ENCODE measurements around the gene NIBAN1. TPM values are rescaled to one million over a fixed set of nuclear protein-coding genes. Genes with fewer than 3 reads are reported as not detected.

Gene NIBAN1, protein sequence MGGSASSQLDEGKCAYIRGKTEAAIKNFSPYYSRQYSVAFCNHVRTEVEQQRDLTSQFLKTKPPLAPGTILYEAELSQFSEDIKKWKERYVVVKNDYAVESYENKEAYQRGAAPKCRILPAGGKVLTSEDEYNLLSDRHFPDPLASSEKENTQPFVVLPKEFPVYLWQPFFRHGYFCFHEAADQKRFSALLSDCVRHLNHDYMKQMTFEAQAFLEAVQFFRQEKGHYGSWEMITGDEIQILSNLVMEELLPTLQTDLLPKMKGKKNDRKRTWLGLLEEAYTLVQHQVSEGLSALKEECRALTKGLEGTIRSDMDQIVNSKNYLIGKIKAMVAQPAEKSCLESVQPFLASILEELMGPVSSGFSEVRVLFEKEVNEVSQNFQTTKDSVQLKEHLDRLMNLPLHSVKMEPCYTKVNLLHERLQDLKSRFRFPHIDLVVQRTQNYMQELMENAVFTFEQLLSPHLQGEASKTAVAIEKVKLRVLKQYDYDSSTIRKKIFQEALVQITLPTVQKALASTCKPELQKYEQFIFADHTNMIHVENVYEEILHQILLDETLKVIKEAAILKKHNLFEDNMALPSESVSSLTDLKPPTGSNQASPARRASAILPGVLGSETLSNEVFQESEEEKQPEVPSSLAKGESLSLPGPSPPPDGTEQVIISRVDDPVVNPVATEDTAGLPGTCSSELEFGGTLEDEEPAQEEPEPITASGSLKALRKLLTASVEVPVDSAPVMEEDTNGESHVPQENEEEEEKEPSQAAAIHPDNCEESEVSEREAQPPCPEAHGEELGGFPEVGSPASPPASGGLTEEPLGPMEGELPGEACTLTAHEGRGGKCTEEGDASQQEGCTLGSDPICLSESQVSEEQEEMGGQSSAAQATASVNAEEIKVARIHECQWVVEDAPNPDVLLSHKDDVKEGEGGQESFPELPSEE
- 10 to 100 TPM; 10.1 to 11.0 TPM for total RNA-seq

DNA sequence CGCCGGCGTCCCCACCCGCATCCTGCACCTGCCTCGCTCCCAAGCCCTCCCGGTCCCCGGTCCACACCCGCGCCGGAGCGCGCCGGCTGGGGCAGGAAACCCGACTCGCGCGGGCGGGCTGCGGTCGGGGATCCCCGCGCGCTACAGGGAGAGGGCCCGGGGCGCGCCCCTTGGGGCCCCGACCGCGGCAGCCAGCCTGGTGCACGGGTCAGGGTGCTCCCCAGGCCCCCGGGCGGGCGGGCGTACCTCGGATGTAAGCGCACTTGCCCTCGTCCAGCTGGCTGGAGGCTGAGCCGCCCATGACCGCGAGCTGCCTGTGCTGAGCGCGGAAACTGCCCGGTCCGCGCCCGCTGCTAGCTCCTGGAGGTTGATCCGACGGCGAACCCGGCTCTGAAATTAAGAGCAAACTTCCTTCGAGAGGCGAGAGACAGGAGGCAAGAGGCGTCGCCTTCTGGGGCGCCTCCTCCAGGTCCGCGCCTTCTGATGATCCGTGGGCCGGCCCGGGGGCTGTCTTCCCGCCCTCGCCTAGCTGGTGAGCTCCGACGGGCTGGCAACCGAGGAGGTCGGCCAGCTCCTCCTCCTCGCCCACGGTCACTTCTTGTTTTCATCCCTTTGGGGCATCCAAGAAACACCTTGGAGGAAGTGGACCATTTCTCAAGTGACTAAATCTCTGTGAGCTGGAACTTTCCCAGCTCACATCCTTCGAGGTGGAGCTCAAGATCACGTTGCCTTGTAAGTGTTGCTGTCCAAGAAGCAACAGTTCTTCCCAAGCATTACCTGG, at the start of gene NIBAN1:
Gene NIBAN1, minus strand, starts transcription at position 453 of the 781 bp plus-strand sequence. Its CDS starts 152 bp downstream, at position 301.
- POLR2A ChIA-PET = interaction anchor here (0.8 to 3.7 kb wide), 13 partner anchors 10 to 342 kb away, joined by 3 to 23 read pairs (median 4); partner anchors contain the start of gene EDEM3

DNA sequence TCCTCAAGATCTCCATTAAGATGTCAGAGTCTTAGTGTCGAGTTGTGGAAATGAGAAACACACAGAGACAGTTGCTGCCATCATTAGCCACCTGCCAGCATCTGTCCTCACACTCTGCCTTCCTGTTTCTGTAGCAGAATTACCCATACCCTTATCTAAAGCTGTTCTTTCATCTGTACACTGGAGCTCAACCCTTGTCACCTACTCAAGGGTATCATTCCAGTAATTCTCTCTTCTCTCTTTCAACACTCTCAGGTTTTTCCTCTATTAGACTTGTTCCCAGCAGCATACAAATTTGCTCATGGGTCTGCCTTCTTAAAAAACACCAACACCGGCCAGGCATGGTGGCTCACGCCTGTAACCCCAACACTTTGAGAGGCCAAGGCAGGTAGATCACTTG, 43.7 kb upstream of the NIBAN1 start:
- H3K36me3 Mint-ChIP-seq (ENCODE audit: low read depth) = no peaks in the 10 kb centered on the region
- intact Hi-C loops (cut with micrococcal nuclease) = no loop called here
- no peak for DNase-seq
- H3K9me3 Mint-ChIP-seq = no peaks in the 10 kb centered on the region
- no peak for TF ChIP-seq CTCF (IDR thresholded peaks at IDR 0.05)
- no peaks in the 10 kb centered on the region for H3K27me3 Mint-ChIP-seq
- no peak overlapping the region for H3K4me3 Mint-ChIP-seq
- CTCF ChIA-PET = no interaction called here
- POLR2A ChIA-PET = no interaction called here
- no peaks in the 10 kb centered on the region for H3K4me1 Mint-ChIP-seq (ENCODE audit: low read depth)
- no peak for ATAC-seq
- H3K27ac Mint-ChIP-seq = no peak overlapping the region

More for the DNA sequence above, at the start of gene NIBAN1:
- Mint-ChIP-seq H3K4me1 (ENCODE audit: low read depth) (peaks cover 45% of the 10 kb centered on the region), H3K36me3 (ENCODE audit: low read depth) (peaks cover 3% of the 10 kb centered on the region), H3K27me3 (peaks cover 22% of the 10 kb centered on the region), H3K27ac (peak within 1 kb of the TSS; percentile 98), H3K4me3 (peak within 1 kb of the TSS; percentile 80), H3K9me3 (no peaks in the 10 kb centered on the region)
- CTCF ChIA-PET = interaction anchor here (0.7 to 7.7 kb wide), 5 partner anchors 8 to 696 kb away, joined by 3 to 65 read pairs (median 8); no protein-coding TSS in a partner anchor
- intact Hi-C loops (cut with micrococcal nuclease) = no loop called here
- ATAC-seq (peak; percentile 74), DNase-seq (peak; percentile 80)
- no peak for TF ChIP-seq CTCF (IDR thresholded peaks at IDR 0.05)

DNA sequence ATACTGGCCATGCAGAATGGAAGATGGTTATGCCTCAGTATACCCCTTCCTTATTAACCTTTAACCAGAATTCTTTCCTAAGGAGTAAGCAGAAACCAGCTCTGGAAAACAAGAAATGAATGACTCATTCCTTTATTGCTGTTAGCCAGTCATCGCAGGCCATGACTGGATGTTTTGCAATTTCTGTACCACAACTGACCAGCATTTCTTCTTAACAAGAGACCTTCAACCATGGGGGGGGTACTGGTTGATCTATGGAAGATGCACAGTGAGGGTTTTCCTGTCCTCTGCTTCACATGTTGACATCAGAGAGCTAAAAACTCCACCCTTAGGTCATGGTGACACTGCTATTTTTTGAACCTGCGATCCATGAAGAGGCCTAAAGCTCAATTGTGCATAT, 43.0 kb upstream of the NIBAN1 start:
- Mint-ChIP-seq H3K4me3 (no peak overlapping the region), H3K9me3 (no peaks in the 10 kb centered on the region), H3K4me1 (ENCODE audit: low read depth) (no peaks in the 10 kb centered on the region), H3K27me3 (no peaks in the 10 kb centered on the region), H3K36me3 (ENCODE audit: low read depth) (no peaks in the 10 kb centered on the region), H3K27ac (no peak overlapping the region)
- no peak for TF ChIP-seq CTCF (IDR thresholded peaks at IDR 0.05)
- ATAC-seq = no peak
- ChIA-PET POLR2A (no interaction called here), CTCF (no interaction called here)
- intact Hi-C loops (cut with micrococcal nuclease) = no loop called here
- no peak for DNase-seq

GRCh38 chr1:185016880-185017279, 42.6 kb upstream of the NIBAN1 start:
- no peaks in the 10 kb centered on the region for H3K9me3 Mint-ChIP-seq

More at GRCh38 chr1:185016880-185017279, 42.6 kb upstream of the NIBAN1 start:
- intact Hi-C loops (cut with micrococcal nuclease) = no loop called here
- Mint-ChIP-seq H3K4me3 (no peak overlapping the region), H3K4me1 (ENCODE audit: low read depth) (no peaks in the 10 kb centered on the region), H3K36me3 (ENCODE audit: low read depth) (no peaks in the 10 kb centered on the region), H3K27ac (no peak overlapping the region), H3K27me3 (peaks cover 2% of the 10 kb centered on the region)
- DNase-seq = no peak
- no peak for ATAC-seq
- TF ChIP-seq CTCF (IDR thresholded peaks at IDR 0.05) = no peak
- ChIA-PET CTCF (no interaction called here), POLR2A (no interaction called here)
